C1 segment of cervical spinal cord (tissue), 14 donors: ENCODE measurements around the gene ZMIZ2.
"Not testable (repeated sequence)": the region's sequence is repeated elsewhere in the genome, so short reads cannot be mapped to it uniquely, and the experiment has no call there.

Experiments
- DNase-seq, 14 donors: peaks; one replicate each; lab custom pipeline; 2025; lab: John Stamatoyannopoulos, UW

Gene ZMIZ2

GRCh38 chr7:44727158-44727936 lies 21.3 kb upstream of the ZMIZ2 start:
- no peak for DNase-seq

- no peak for DNase-seq
Observed at GRCh38 chr7:44727937-44728262, 20.7 kb upstream of the ZMIZ2 start.

GRCh38 chr7:44729949-44730590 lies 18.6 kb upstream of the ZMIZ2 start:
- DNase-seq, result no peak

- DNase-seq, result not testable (repeated sequence)
Observed at GRCh38 chr7:44732971-44733370, 15.7 kb upstream of the ZMIZ2 start.

GRCh38 chr7:44733708-44734481 lies 14.8 kb upstream of the ZMIZ2 start:
- no peak for DNase-seq

- no peak for DNase-seq
Observed at GRCh38 chr7:44735403-44736165, 13.1 kb upstream of the ZMIZ2 start.

- no peak for DNase-seq
Observed at GRCh38 chr7:44736896-44737295, 11.8 kb upstream of the ZMIZ2 start.

- DNase-seq, result no peak
Observed at GRCh38 chr7:44738051-44738723, 10.5 kb upstream of the ZMIZ2 start.

- no peak for DNase-seq
Observed at GRCh38 chr7:44738876-44739665, 9.6 kb upstream of the ZMIZ2 start.

- no peak for DNase-seq
Observed at GRCh38 chr7:44740055-44740454, 8.6 kb upstream of the ZMIZ2 start.

- DNase-seq, result no peak
Observed at GRCh38 chr7:44743750-44744149, 4.9 kb upstream of the ZMIZ2 start.

- no peak for DNase-seq
Observed at GRCh38 chr7:44748948-44749731, 493 bp downstream of the ZMIZ2 start.

GRCh38 chr7:44749992-44750391 lies 1.3 kb downstream of the ZMIZ2 start:
- no peak for DNase-seq

GRCh38 chr7:44750424-44750823 lies 1.8 kb downstream of the ZMIZ2 start:
- DNase-seq, result no peak

GRCh38 chr7:44750921-44751571 lies 2.4 kb downstream of the ZMIZ2 start:
- no peak for DNase-seq

- no peak for DNase-seq
Observed at GRCh38 chr7:44752822-44753221, 4.2 kb downstream of the ZMIZ2 start.

- DNase-seq, result no peak
Observed at GRCh38 chr7:44754802-44755697, 6.4 kb downstream of the ZMIZ2 start.
